HepG2 (cell line): Measurements from ENCODE around the gene F8. TPM values are rescaled to one million over a fixed set of nuclear protein-coding genes. Genes with fewer than 3 reads are reported as not detected.

Experiments used
- ATAC-seq: fragments of 200-7000 bp; cut with Tn5 transposase; 3 replicates; pipeline ENCODE4 v1.9.1; 2020; ENCODE audit warnings: mild to moderate bottlenecking, moderate library complexity
- BruUV-seq: library from RNA; stranded (reverse); fragments of 400-500 nt; replicated peaks from 2 replicates; lab custom pipeline; 2021; lab: Mats Ljungman, UMichigan
- CTCF ChIA-PET: fragments of 300-600 bp; formaldehyde crosslinking; extraction: SDS; loops from one replicate; lab custom pipeline; 2021; ENCODE audit warnings: low total read pairs, inconsistent platforms, low intra/inter-chr PET ratio; lab: Yijun Ruan, JAX
- POLR2A ChIA-PET: fragments of 350-600 bp; sonication (Branson Sonifier 250); formaldehyde crosslinking; loops from one replicate; lab custom pipeline; 2020; ENCODE audit warnings: antibody characterized with exemption, inconsistent platforms; lab: Yijun Ruan, JAX
- DNase-seq: peaks from one replicate; pipeline ENCODE4 v3.0.0-alpha.2; 2015; ENCODE audit warnings: low spot score
- FAIRE-seq: peaks from 3 replicates; lab custom pipeline; 2011; peaks lifted over from hg19 to GRCh38; lab: Jason Lieb, UNC
- H2AFZ ChIP-seq: one replicate; pipeline ENCODE4 v1.6.1; 2011; ENCODE audit warnings: low read length, inconsistent platforms
- H3K27ac ChIP-seq: fragments of 300-600 bp; 3 replicates; pipeline ENCODE4 v1.8.0; 2011; ENCODE audit warnings: mixed run types, mild to moderate bottlenecking, mixed read lengths, low read length, inconsistent platforms; ENCODE audit not compliant: insufficient read depth; ENCODE audit errors: extremely low read length
- H3K27me3 ChIP-seq, 2 experiments: fragments of 200-600 bp in 1 of 2; 2 replicates in 1 of 2; 3 replicates in 1 of 2; pipeline versions ENCODE4 v1.6.0 to v1.8.0; 2011; ENCODE audit warnings: low read length in 2 of 2, mild to moderate bottlenecking in 2 of 2, moderate library complexity in 2 of 2, inconsistent platforms in 1 of 2; ENCODE audit not compliant: insufficient read depth in 2 of 2, control insufficient read depth in 1 of 2
- H3K36me3 ChIP-seq, 2 experiments: fragments of 200-600 bp in 1 of 2; replicated peaks in 1 of 2; 2 replicates in 1 of 2; 3 replicates in 1 of 2; pipeline versions ENCODE4 v1.5.1 to v1.8.0; 2011; ENCODE audit warnings: low read length in 2 of 2, inconsistent platforms in 1 of 2; ENCODE audit not compliant: insufficient read depth in 2 of 2, control insufficient read depth in 1 of 2
- H3K4me1 ChIP-seq: 2 replicates; pipeline ENCODE4 v1.5.1; 2012; ENCODE audit warnings: low read length, inconsistent platforms; ENCODE audit not compliant: insufficient read depth
- H3K4me2 ChIP-seq: 2 replicates; pipeline ENCODE4 v1.6.0; 2011; ENCODE audit warnings: low read depth, low read length, inconsistent platforms
- H3K4me3 ChIP-seq, 3 experiments: fragments of 200-600 bp in 1 of 3; sonication (generic), shearing (Covaris generic) in 1 of 3; replicated peaks in 1 of 3; 2 replicates each; pipeline ENCODE4 v1.5.1; 2011 to 2016; ENCODE audit warnings: low read length in 3 of 3, inconsistent platforms in 2 of 3, low read depth in 2 of 3, mild to moderate bottlenecking in 2 of 3, control low read depth in 1 of 3, mixed read lengths in 1 of 3; ENCODE audit not compliant: insufficient read depth in 1 of 3
- H3K79me2 ChIP-seq: one replicate; pipeline ENCODE4 v1.6.1; 2011; ENCODE audit warnings: low read length, inconsistent platforms; ENCODE audit not compliant: insufficient read depth
- H3K9ac ChIP-seq: 2 replicates; pipeline ENCODE4 v1.6.0; 2011; ENCODE audit warnings: mild to moderate bottlenecking, low read depth, low read length, inconsistent platforms; ENCODE audit not compliant: insufficient read depth
- H3K9me3 ChIP-seq: 2 replicates; pipeline ENCODE4 v1.5.1; 2012; ENCODE audit warnings: mild to moderate bottlenecking, low read length
- H4K20me1 ChIP-seq: 2 replicates; pipeline ENCODE4 v1.6.0; 2011; ENCODE audit warnings: inconsistent platforms, mild to moderate bottlenecking, low read length, moderate library complexity; ENCODE audit not compliant: insufficient read depth
- ATF7-NPFF ChIP-seq: sonication (generic); formaldehyde crosslinking; IDR thresholded peaks from 2 replicates; pipeline ENCODE4 v1.8.1; 2023; ENCODE audit warnings: mild to moderate bottlenecking, low read depth, missing genetic modification reagents, moderate library complexity
- FOXA3 ChIP-seq: IDR thresholded peaks from 2 replicates; pipeline ENCODE4 v1.6.1; 2016; ENCODE audit warnings: missing genetic modification reagents, missing compliant biosample characterization
- HBP1 ChIP-seq: IDR thresholded peaks from 2 replicates; pipeline ENCODE4 v1.6.1; 2016; ENCODE audit warnings: low read depth, control low read depth
- HDAC1 ChIP-seq: sonication (generic); formaldehyde crosslinking; IDR thresholded peaks from 2 replicates; pipeline ENCODE4 v1.5.1; 2020; ENCODE audit warnings: mild to moderate bottlenecking, missing genetic modification reagents
- MTA3 ChIP-seq: sonication (generic); formaldehyde crosslinking; IDR thresholded peaks from 2 replicates; pipeline ENCODE4 v1.4.0; 2020; ENCODE audit warnings: missing genetic modification reagents
- SOX5 ChIP-seq: IDR thresholded peaks from 2 replicates; pipeline ENCODE4 v1.6.1; 2016; ENCODE audit warnings: borderline replicate concordance
- TEAD2 ChIP-seq: sonication (generic); formaldehyde crosslinking; IDR thresholded peaks from 2 replicates; pipeline ENCODE4 v1.9.0; 2021; ENCODE audit warnings: missing genetic modification reagents
- ZNF12 ChIP-seq: sonication (generic); formaldehyde crosslinking; IDR thresholded peaks from 2 replicates; pipeline ENCODE4 v1.5.0; 2020; ENCODE audit warnings: missing genetic modification reagents
- ZNF7 ChIP-seq: IDR thresholded peaks from 2 replicates; pipeline ENCODE4 v1.6.1; 2016; ENCODE audit warnings: missing biosample characterization, missing genetic modification reagents
- ZNF878 ChIP-seq: sonication (generic); formaldehyde crosslinking; IDR thresholded peaks from 2 replicates; pipeline ENCODE4 v1.8.1; 2023; ENCODE audit warnings: mild to moderate bottlenecking, missing genetic modification reagents, moderate library complexity
- ZSCAN25 ChIP-seq: sonication (generic); formaldehyde crosslinking; IDR thresholded peaks from 2 replicates; pipeline ENCODE4 v1.8.0; 2022; ENCODE audit warnings: mild to moderate bottlenecking, missing genetic modification reagents
- WGBS: methylation state at CpG from one replicate; pipeline ENCODE4 v1.1.6; 2017; ENCODE audit warnings: low lambda C conversion rate; 5-methylcytosine and 5-hydroxymethylcytosine counted together
- in situ Hi-C: cut with HindIII; loops from 2 replicates; pipeline ENCODE4 v1.10.0; 2017; ENCODE audit warnings: low pct_unique_long_range_greater_than_20kb; ENCODE audit not compliant: extremely low pct_ligation_motif_present
- intact Hi-C: fragments of 100-400 bp; cut with micrococcal nuclease; formaldehyde crosslinking; loops from one replicate; pipeline ENCODE4 v1.10.0; 2022; ENCODE audit not compliant: unreplicated experiment
- polyA plus RNA-seq, 8 experiments: library from polyadenylated mRNA; depleted of rRNA in 3 of 8; stranded (reverse) in 7 of 8; unstranded in 1 of 8; fragments of >200 nt; fragmentation: Illumina TruSeq in 4 of 8; extraction: Trizol in 4 of 8; gene quantifications; 2 replicates each; pipeline versions ENCODE4 v1.2.1 to v1.2.3, GENCODE V29; 2011 to 2016; ENCODE audit warnings: low read depth in 4 of 8, missing spikeins in 1 of 8, mixed read lengths in 1 of 8; ENCODE audit not compliant: insufficient read depth in 1 of 8
- total RNA-seq, 5 experiments: library from RNA; depleted of rRNA; stranded (reverse); fragments of >200 nt; fragmentation: Illumina TruSeq; extraction: Trizol; gene quantifications; 2 replicates each; pipeline ENCODE4 v1.2.3, GENCODE V29; 2016; ENCODE audit warnings: low read depth in 1 of 5
- TF ChIP-seq, protein P1 (sequence below): sonication (generic); formaldehyde crosslinking; IDR thresholded peaks from 2 replicates; pipeline ENCODE4 v1.4.0; 2020; ENCODE audit warnings: mild to moderate bottlenecking, missing genetic modification reagents

Gene F8
- total and polyA plus RNA-seq, 2 of the 13 experiments (the other 11 are each of a cell fraction or from before 2014, with no cell fraction given) = 0.29 to 0.61 TPM

GRCh38 chrX:154795016-154795415 lies 227.5 kb downstream of the F8 start (continued):
- TF ChIP-seq, protein P1, sequence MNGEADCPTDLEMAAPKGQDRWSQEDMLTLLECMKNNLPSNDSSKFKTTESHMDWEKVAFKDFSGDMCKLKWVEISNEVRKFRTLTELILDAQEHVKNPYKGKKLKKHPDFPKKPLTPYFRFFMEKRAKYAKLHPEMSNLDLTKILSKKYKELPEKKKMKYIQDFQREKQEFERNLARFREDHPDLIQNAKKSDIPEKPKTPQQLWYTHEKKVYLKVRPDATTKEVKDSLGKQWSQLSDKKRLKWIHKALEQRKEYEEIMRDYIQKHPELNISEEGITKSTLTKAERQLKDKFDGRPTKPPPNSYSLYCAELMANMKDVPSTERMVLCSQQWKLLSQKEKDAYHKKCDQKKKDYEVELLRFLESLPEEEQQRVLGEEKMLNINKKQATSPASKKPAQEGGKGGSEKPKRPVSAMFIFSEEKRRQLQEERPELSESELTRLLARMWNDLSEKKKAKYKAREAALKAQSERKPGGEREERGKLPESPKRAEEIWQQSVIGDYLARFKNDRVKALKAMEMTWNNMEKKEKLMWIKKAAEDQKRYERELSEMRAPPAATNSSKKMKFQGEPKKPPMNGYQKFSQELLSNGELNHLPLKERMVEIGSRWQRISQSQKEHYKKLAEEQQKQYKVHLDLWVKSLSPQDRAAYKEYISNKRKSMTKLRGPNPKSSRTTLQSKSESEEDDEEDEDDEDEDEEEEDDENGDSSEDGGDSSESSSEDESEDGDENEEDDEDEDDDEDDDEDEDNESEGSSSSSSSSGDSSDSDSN = no peak
- TF ChIP-seq TEAD2 (no peak), MTA3 (CRISPR knock-in tag) (no peak), HBP1 (CRISPR knock-in tag) (no peak), SOX5 (CRISPR knock-in tag) (no peak), ATF7-NPFF (no peak), ZNF7 (CRISPR knock-in tag) (no peak), HDAC1 (no peak), ZNF878 (no peak), ZSCAN25 (CRISPR knock-in tag) (no peak)

- POLR2A ChIA-PET = no interaction called here
- in situ Hi-C loops = no loop called here
- Histone ChIP-seq H3K36me3 (no peaks in the 10 kb centered on the region), H3K79me2 (no peaks in the 10 kb centered on the region), H2AFZ (no peak overlapping the region), H3K9ac (no peak overlapping the region), H4K20me1 (no peaks in the 10 kb centered on the region), H3K9me3 (no peaks in the 10 kb centered on the region), H3K4me1 (peaks cover 36% of the 10 kb centered on the region), H3K27me3 (no peaks in the 10 kb centered on the region), H3K4me3 (no peak overlapping the region), H3K4me2 (no peak overlapping the region), H3K27ac (no peak overlapping the region)
- DNase-seq = peak; percentile 17
- BruUV-seq = no TSS peak
- no peak for ATAC-seq
- TF ChIP-seq ZNF12 (CRISPR knock-in tag) (no peak), FOXA3 (peak; percentile 35; the same call in 1 of the 2 replicates)
- no peak for FAIRE-seq
- CTCF ChIA-PET = no interaction called here
- intact Hi-C loops = no loop called here
- 74% methylated on average over 7 of the region's 7 CpGs for WGBS
These were observed 229.3 kb downstream of the F8 start for GRCh38 chrX:154793084-154793795.
